SW 1271 (cell line): ENCODE measurements around the gene WDR35.

ENCODE experiments used
- DNase-seq, 2 experiments: peaks; one replicate each; lab custom pipeline; 2025; lab: John Stamatoyannopoulos, UW

The WDR35 gene

GRCh38 chr2:20011276-20012031 is 21.5 kb upstream of the WDR35 start:
- DNase-seq, result no peak

- no peak for DNase-seq
Measured at GRCh38 chr2:20008703-20009102, 18.8 kb upstream of the WDR35 start.

GRCh38 chr2:20005891-20006470 is 16.1 kb upstream of the WDR35 start:
- DNase-seq, result no peak

GRCh38 chr2:20005067-20005627 is 15.2 kb upstream of the WDR35 start:
- no peak for DNase-seq

- DNase-seq, result no peak
Measured at GRCh38 chr2:20001361-20001863, 11.5 kb upstream of the WDR35 start.

GRCh38 chr2:19993731-19994130 is 3.8 kb upstream of the WDR35 start:
- DNase-seq, result no peak

- no peak for DNase-seq
Measured at GRCh38 chr2:19991895-19992294, 2.0 kb upstream of the WDR35 start.

- no peak for DNase-seq
Measured at GRCh38 chr2:19990416-19990728, 467 bp upstream of the WDR35 start.

GRCh38 chr2:19989342-19989666 is 601 bp downstream of the WDR35 start:
- no peak for DNase-seq

GRCh38 chr2:19988600-19988999 is 1.3 kb downstream of the WDR35 start:
- DNase-seq, result no peak

GRCh38 chr2:19987936-19988335 is 2.0 kb downstream of the WDR35 start:
- no peak for DNase-seq

- DNase-seq, result no peak
Measured at GRCh38 chr2:19982268-19982667, 7.6 kb downstream of the WDR35 start.

GRCh38 chr2:19979932-19980331 is 10.0 kb downstream of the WDR35 start:
- no peak for DNase-seq

GRCh38 chr2:19973466-19973865 is 16.4 kb downstream of the WDR35 start:
- DNase-seq, result no peak

GRCh38 chr2:19971691-19972090 is 18.2 kb downstream of the WDR35 start:
- DNase-seq, result no peak

GRCh38 chr2:19963386-19963785 is 26.5 kb downstream of the WDR35 start:
- DNase-seq, result no peak

- DNase-seq, result peak; percentile 68 to 89
Measured at GRCh38 chr2:19955544-19956422, 34.1 kb downstream of the WDR35 start.

GRCh38 chr2:19949071-19949470 is 40.8 kb downstream of the WDR35 start:
- no peak for DNase-seq

- DNase-seq, result no peak
Measured at GRCh38 chr2:19947184-19947940, 42.5 kb downstream of the WDR35 start.

GRCh38 chr2:19944205-19944845 is 45.6 kb downstream of the WDR35 start:
- no peak for DNase-seq

- no peak for DNase-seq
Measured at GRCh38 chr2:19943189-19943588, 46.7 kb downstream of the WDR35 start.
